GM12891 (cell line): ENCODE results near the gene CRYM.

Source experiments
- PAX5 ChIP-seq: IDR thresholded peaks from 2 replicates; pipeline ENCODE4 v1.6.1; 2011; ENCODE audit warnings: low read length, moderate library complexity, mild to moderate bottlenecking; ENCODE audit not compliant: insufficient read depth, severe bottlenecking
- POLR2A ChIP-seq: IDR thresholded peaks from 2 replicates; pipeline ENCODE4 v1.6.1; 2011; ENCODE audit warnings: low read depth, low read length, control low read depth
- POLR2AphosphoS5 ChIP-seq: IDR thresholded peaks from 2 replicates; pipeline ENCODE4 v1.6.1; 2011; ENCODE audit warnings: low read depth, low read length, control low read depth
- POU2F2 ChIP-seq: IDR thresholded peaks from 2 replicates; pipeline ENCODE4 v1.6.1; 2011; ENCODE audit warnings: low read depth, mild to moderate bottlenecking, control low read depth, low read length, moderate library complexity
- TAF1 ChIP-seq: IDR thresholded peaks from 2 replicates; pipeline ENCODE4 v1.6.1; 2011; ENCODE audit warnings: low read depth, low read length, control low read depth

DNA sequence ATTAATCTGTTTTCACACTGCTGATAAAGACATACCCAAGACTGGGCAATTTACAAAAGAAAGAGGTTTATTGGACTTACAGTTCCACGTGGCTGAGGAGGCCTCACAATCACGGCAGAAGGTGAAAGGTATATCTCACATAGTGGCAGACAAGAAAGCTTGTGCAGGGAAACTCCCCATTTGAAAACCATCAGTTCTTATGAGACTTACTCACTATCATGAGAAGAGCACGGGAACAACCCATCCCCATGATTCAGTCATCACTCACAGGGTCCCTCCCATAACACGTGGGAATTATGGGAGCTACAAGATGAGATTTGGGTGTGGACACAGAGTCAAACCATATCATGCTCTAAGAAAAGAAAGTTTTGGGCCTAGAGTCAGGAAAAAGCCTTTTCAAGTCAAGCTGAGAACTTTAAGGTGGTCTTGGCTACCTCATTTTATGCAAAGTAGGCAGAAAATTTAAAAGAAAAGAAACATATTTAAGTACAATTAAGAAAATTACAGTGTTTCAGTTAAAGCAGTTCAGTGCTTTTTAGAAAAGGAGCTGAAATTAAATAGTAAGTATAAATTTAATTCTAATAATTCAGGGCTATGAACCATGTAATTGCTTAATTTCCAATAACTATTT is 24.9 kb upstream of the CRYM start:
- no peak for TF ChIP-seq POLR2A
- no peak for TF ChIP-seq POLR2AphosphoS5
- no peak for TF ChIP-seq TAF1
- no peak for TF ChIP-seq POU2F2
- no peak for TF ChIP-seq PAX5
